Breast epithelium (tissue), 4 donors: ENCODE data around the gene TRAFD1. TPM values are rescaled to one million over a fixed set of nuclear protein-coding genes. Genes with fewer than 3 reads are reported as not detected.

ENCODE experiments used
- DNase-seq, 2 donors: peaks; one replicate each; pipeline ENCODE4 v3.0.0-alpha.2; 2019; ENCODE audit warnings: low spot score in 2 of 2
- H3K27ac ChIP-seq, 2 donors: fragments of 200-600 bp; sonication (generic) in 1 of 2; one replicate each; pipeline ENCODE4 v1.5.1; 2016 to 2019; ENCODE audit warnings: mild to moderate bottlenecking in 1 of 2
- H3K27me3 ChIP-seq, 2 donors: fragments of 200-600 bp; sonication (generic) in 1 of 2; one replicate each; pipeline versions ENCODE4 v1.5.1 to v1.6.0; 2017 to 2019; ENCODE audit warnings: control low read depth in 1 of 2, mild to moderate bottlenecking in 1 of 2
- H3K36me3 ChIP-seq: fragments of 200-600 bp; one replicate; pipeline ENCODE4 v1.5.1; 2019
- H3K4me1 ChIP-seq, 2 donors: fragments of 200-600 bp; sonication (generic); one replicate each; pipeline ENCODE4 v1.5.1; 2016 to 2019; ENCODE audit warnings: control low read depth in 1 of 2
- H3K4me3 ChIP-seq, 3 donors: fragments of 200-600 bp; sonication (generic); 1 replicate in 2 of 3; 2 replicates in 1 of 3; pipeline ENCODE4 v1.5.1; 2016 to 2019; ENCODE audit warnings: mild to moderate bottlenecking in 3 of 3, moderate library complexity in 2 of 3
- H3K9me3 ChIP-seq, 2 donors: fragments of 200-600 bp; sonication (generic) in 1 of 2; one replicate each; pipeline ENCODE4 v1.5.1; 2016 to 2019; ENCODE audit warnings: control low read depth in 1 of 2
- POLR2A ChIP-seq: fragments of 450-650 bp; IDR thresholded peaks from one replicate; pipeline ENCODE4 v1.6.1; 2016; ENCODE audit warnings: antibody characterized with exemption, mild to moderate bottlenecking, moderate library complexity
- POLR2AphosphoS5 ChIP-seq, 3 donors: sonication (generic); formaldehyde crosslinking; IDR thresholded peaks; one replicate each; pipeline ENCODE4 v1.6.1; 2017; ENCODE audit warnings: antibody characterized with exemption in 3 of 3
- intact Hi-C: fragments of 100-400 bp; cut with DNase I; formaldehyde crosslinking; loops from one replicate; pipeline ENCODE4 v1.15.1; 2023; ENCODE audit warnings: low total_unique reads
- total RNA-seq, 3 donors: library from RNA; depleted of rRNA; stranded (reverse); fragments of >200 nt; gene quantifications; one replicate each; pipeline ENCODE4 v1.1.0, GENCODE V29; 2016
- TF ChIP-seq, protein P1 (sequence below), 3 donors: fragments of 450-650 bp; IDR thresholded peaks; one replicate each; pipeline ENCODE4 v1.5.1; 2016 to 2017; ENCODE audit warnings: antibody characterized with exemption in 3 of 3, mild to moderate bottlenecking in 3 of 3, moderate library complexity in 3 of 3

The TRAFD1 gene
- total RNA-seq, 3 donors from 2014 or later: 25.9 to 64.2 (median 54.4) TPM

DNA sequence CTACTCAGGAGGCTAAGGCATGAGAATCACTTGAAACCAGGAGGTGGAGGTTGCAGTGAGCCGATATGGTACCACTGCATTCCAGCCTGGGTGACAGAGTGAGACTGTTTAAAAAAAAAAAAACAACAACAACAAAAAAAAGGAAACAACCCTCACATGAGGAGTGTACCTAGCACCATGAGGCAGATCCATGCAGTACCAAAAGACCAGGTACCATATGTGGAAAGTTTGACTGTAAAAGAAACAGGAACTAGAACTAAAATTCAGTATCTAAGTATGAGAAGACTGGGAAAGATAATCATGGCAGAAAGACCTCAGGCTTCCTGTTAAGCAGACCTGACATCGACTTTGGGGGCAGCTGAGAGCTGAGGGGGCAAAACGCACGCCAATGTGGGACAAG, 55.1 kb downstream of the TRAFD1 start:
- no peaks in the 10 kb centered on the region for H3K9me3 ChIP-seq
- DNase-seq: no peak
- no peak overlapping the region for H3K4me3 ChIP-seq
- peaks cover 0 to 5% of the 10 kb centered on the region in 2 donors for H3K4me1 ChIP-seq
- TF ChIP-seq, protein P1, sequence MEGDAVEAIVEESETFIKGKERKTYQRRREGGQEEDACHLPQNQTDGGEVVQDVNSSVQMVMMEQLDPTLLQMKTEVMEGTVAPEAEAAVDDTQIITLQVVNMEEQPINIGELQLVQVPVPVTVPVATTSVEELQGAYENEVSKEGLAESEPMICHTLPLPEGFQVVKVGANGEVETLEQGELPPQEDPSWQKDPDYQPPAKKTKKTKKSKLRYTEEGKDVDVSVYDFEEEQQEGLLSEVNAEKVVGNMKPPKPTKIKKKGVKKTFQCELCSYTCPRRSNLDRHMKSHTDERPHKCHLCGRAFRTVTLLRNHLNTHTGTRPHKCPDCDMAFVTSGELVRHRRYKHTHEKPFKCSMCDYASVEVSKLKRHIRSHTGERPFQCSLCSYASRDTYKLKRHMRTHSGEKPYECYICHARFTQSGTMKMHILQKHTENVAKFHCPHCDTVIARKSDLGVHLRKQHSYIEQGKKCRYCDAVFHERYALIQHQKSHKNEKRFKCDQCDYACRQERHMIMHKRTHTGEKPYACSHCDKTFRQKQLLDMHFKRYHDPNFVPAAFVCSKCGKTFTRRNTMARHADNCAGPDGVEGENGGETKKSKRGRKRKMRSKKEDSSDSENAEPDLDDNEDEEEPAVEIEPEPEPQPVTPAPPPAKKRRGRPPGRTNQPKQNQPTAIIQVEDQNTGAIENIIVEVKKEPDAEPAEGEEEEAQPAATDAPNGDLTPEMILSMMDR (IDR thresholded peaks at IDR 0.05): no peak
- TF ChIP-seq POLR2A (no peak), POLR2AphosphoS5 (IDR thresholded peaks at IDR 0.05) (no peak)
- H3K27ac ChIP-seq: no peak overlapping the region
- no peaks in the 10 kb centered on the region for H3K27me3 ChIP-seq
- intact Hi-C loops: no loop called here
- peaks cover 16% of the 10 kb centered on the region for H3K36me3 ChIP-seq

DNA sequence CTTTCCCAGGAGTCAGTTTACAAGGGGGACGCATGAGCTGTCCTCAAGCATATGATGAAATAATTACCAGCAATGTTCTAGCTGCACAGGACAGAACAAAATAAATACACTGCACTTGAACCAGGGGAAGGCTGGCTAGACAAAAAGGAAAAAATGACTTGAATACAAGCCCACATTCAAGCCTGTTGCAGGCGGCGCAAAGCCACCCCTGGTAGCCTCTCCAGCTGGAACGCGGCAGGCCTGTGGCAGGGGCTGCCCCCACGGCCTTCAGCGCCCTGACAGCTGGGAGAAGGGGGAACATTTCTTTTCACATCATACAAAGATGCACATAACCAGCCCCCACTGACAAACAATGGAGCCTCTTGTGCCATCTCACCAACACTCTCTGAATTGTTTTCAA, 57.1 kb downstream of the TRAFD1 start:
- peak in 1 of 2 donors; percentile 40 for DNase-seq
- Histone ChIP-seq H3K9me3 (no peaks in the 10 kb centered on the region), H3K27ac (peak overlapping the region in 1 of 2 donors; percentile 35), H3K36me3 (peaks cover 11% of the 10 kb centered on the region), H3K27me3 (no peaks in the 10 kb centered on the region), H3K4me3 (no peak overlapping the region), H3K4me1 (peaks cover 0 to 9% of the 10 kb centered on the region in 2 donors)
- intact Hi-C loops: no loop called here
- TF ChIP-seq POLR2A: no peak
- TF ChIP-seq, protein P1 (IDR thresholded peaks at IDR 0.05): no peak
- TF ChIP-seq POLR2AphosphoS5 (IDR thresholded peaks at IDR 0.05): no peak

DNA sequence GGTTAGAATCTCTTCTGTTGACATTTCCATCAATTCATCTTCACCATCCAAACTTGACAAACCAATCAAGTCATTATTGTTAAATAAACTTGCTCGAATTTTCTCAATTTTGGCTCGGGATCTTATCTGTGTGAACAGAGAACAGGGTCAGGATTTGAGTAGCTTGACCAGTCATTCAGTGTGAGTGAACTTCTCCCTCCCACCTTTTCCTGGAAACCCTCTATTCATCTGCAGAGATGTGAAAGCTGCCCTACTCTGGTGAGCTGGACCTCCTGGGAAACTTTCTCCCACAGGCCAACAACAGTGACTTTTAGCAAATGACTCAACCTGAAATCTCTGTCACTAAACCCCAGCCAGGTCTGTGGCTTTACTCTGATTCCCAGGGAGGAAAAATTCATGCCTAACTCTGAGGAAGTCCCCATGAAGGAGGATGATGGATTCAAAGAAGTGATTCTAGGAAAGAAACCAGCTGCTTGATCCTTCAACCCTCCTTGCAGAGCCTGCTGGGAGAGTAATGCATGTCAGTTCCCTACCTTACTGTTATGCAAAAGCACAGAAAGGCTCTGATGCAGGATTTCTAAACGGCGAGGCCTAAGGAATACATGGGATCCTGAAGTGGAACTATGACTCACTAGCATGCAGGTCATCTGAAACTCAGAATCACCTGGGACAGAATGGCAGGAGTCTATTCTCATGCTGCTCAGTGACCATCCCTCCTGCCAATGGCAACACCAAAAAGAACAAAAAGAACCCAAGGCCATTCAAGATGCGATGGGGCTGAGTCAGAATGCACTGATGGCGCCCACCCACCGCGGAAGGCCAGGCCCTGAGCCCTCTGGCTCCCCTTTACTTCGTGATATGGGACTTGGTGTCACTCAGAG, 58.0 kb downstream of the TRAFD1 start:
- DNase-seq: no peak
- Histone ChIP-seq H3K9me3 (no peaks in the 10 kb centered on the region), H3K27me3 (no peaks in the 10 kb centered on the region), H3K4me3 (no peak overlapping the region), H3K36me3 (peaks cover 11% of the 10 kb centered on the region), H3K27ac (peak overlapping the region; percentile 35 to 53), H3K4me1 (peaks cover 0 to 9% of the 10 kb centered on the region in 2 donors)
- intact Hi-C loops: no loop called here
- TF ChIP-seq, protein P1 (IDR thresholded peaks at IDR 0.05): no peak
- TF ChIP-seq POLR2A: no peak
- no peak for TF ChIP-seq POLR2AphosphoS5 (IDR thresholded peaks at IDR 0.05)

DNA sequence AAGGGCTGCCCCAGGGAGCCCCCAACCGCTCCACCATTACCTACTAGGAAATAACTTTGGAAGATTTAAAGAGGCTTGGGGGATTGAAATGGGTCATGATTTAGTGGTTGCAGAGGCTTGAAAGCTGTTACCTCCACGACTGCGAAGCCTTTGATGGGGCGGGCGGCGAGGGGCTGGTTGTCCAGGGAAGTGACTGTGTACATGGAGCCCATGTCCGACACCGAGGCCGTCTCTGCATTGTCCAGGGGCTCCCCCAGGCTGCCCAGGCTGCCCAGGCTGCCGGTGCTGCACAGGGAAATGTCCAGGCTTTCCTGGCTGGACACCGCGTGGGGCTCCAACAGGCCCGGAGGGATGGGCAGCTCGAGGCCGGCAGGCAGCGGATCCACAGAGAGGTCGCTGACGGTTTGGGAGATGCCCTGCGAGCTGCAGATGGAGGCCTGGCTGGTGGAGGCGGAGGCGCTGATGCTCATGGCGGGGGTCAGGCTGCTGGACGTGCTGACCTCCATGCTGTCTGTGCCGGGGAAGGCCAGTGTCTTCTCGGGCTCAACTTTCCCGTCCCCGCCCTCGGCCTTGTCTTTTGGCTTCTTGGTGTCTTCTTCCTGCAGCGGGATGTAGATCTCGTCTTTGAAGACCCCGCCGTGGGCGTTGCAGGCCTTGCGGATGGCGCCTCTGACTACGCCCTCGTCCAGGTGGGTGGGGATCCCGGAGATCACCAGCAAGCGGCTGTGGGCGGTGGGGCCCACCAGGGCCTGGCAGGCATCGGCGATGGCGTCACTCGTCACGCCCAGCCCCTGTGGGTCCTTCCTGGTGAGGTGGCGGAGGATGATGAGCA, 58.9 kb downstream of the TRAFD1 start:
- no peak overlapping the region for H3K4me3 ChIP-seq
- H3K27me3 ChIP-seq: no peaks in the 10 kb centered on the region
- intact Hi-C loops: no loop called here
- no peaks in the 10 kb centered on the region for H3K9me3 ChIP-seq
- H3K36me3 ChIP-seq: peaks cover 5% of the 10 kb centered on the region
- peaks cover 0 to 9% of the 10 kb centered on the region in 2 donors for H3K4me1 ChIP-seq
- DNase-seq: no peak
- peak overlapping the region; percentile 19 to 35 for H3K27ac ChIP-seq
- TF ChIP-seq POLR2AphosphoS5 (IDR thresholded peaks at IDR 0.05): no peak
- TF ChIP-seq POLR2A: no peak
- TF ChIP-seq, protein P1 (IDR thresholded peaks at IDR 0.05): no peak
